ENCODE data around the gene NAPG.
"Not testable (repeated sequence)": the region's sequence is repeated elsewhere in the genome, so short reads cannot be mapped to it uniquely, and the experiment has no call there.

Gene NAPG

DNA sequence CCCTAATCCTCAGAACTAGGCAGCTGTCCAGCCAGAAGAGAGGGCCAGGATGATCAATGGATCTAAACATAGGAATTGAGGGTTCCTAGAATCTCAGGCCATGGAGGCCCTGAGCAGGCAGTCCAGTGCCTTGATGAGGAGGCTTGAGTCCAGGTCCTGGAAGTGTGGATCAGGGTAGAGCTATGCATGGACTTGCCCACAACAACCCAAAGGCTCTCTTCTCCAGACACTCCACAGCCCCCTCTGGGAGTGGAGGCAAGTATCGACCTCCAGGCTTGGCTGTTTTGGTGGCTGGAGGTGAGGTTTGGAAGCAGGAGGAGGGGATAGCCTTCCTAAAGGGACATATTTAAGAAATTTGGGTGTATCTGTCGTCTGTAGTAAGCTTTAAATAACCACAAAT is 45.7 kb downstream of the NAPG start:
- TF ChIP-seq, protein P1, sequence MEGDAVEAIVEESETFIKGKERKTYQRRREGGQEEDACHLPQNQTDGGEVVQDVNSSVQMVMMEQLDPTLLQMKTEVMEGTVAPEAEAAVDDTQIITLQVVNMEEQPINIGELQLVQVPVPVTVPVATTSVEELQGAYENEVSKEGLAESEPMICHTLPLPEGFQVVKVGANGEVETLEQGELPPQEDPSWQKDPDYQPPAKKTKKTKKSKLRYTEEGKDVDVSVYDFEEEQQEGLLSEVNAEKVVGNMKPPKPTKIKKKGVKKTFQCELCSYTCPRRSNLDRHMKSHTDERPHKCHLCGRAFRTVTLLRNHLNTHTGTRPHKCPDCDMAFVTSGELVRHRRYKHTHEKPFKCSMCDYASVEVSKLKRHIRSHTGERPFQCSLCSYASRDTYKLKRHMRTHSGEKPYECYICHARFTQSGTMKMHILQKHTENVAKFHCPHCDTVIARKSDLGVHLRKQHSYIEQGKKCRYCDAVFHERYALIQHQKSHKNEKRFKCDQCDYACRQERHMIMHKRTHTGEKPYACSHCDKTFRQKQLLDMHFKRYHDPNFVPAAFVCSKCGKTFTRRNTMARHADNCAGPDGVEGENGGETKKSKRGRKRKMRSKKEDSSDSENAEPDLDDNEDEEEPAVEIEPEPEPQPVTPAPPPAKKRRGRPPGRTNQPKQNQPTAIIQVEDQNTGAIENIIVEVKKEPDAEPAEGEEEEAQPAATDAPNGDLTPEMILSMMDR (IDR thresholded peaks at IDR 0.05; ENCODE audit: extremely low read depth, missing control alignments) = no peak
- no peak for DNase-seq (ENCODE audit: low spot score)

DNA sequence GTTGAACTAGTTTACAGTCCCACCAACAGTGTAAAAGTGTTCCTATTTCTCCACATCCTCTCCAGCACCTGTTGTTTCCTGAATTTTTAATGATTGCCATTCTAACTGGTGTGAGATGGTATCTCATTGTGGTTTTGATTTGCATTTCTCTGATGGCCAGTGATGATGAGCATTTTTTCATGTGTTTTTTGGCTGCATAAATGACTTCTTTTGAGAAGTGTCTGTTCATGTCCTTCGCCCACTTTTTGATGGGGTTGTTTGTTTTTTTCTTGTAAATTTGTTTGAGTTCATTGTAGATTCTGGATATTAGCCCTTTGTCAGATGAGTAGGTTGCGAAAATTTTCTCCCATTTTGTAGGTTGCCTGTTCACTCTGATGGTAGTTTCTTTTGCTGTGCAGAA is 47.4 kb downstream of the NAPG start:
- not testable (repeated sequence) for DNase-seq (ENCODE audit: low spot score)

DNA sequence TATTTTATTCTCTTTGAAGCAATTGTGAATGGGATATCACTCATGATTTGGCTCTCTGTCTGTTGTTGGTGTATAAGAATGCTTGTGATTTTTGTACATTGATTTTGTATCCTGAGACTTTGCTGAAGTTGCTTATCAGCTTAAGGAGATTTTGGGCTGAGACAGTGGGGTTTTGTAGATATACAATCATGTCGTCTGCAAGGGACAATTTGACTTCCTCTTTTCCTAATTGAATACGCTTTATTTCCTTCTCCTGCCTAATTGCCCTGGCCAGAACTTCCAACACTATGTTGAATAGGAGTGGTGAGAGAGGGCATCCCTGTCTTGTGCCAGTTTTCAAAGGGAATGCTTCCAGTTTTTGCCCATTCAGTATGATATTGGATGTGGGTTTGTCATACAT is 48.6 kb downstream of the NAPG start:
- not testable (repeated sequence) for DNase-seq (ENCODE audit: low spot score)

DNA sequence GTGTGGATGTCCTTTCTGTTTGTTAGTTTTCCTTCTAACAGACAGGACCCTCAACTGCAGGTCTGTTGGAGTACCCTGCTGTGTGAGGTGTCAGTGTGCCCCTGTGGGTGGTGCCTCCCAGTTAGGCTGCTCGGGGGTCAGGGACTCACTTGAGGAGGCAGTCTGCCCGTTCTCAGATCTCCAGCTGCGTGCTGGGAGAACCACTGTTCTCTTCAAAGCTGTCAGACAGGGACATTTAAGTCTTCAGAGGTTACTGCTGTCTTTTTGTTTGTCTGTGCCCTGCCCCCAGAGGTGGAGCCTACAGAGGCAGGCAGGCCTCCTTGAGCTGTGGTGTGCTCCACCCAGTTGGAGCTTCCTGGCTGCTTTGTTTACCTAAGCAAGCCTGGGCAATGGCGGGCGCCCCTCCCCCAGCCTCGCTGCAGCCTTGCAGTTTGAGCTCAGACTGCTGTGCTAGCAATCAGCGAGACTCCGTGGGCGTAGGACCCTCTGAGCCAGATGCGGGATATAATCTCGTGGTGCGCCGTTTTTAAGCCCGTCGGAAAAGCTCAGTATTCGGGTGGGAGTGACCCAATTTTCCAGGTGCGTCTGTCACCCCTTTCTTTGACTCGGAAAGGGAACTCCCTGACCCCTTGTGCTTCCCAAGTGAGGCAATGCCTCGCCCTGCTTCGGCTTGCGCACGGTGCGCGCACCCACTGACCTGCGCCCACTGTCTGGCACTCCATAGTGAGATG is 52.2 kb downstream of the NAPG start:
- not testable (repeated sequence) for DNase-seq (ENCODE audit: low spot score)

DNA sequence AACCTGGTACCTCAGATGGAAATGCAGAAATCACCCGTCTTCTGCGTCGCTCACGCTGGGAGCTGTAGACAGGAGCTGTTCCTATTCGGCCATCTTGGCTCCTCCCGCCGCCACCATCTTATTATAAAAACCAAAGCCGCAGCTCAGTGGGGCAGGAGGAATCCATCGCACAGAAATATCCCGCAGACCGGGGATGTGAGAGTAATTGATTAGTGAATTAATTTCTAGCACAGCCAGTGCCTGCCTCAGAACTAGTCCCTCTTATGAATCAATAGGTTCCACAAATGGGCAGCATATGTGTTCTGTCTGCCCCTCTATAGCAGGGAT is 52.7 kb downstream of the NAPG start:
- DNase-seq (ENCODE audit: low spot score) = not testable (repeated sequence)

DNA sequence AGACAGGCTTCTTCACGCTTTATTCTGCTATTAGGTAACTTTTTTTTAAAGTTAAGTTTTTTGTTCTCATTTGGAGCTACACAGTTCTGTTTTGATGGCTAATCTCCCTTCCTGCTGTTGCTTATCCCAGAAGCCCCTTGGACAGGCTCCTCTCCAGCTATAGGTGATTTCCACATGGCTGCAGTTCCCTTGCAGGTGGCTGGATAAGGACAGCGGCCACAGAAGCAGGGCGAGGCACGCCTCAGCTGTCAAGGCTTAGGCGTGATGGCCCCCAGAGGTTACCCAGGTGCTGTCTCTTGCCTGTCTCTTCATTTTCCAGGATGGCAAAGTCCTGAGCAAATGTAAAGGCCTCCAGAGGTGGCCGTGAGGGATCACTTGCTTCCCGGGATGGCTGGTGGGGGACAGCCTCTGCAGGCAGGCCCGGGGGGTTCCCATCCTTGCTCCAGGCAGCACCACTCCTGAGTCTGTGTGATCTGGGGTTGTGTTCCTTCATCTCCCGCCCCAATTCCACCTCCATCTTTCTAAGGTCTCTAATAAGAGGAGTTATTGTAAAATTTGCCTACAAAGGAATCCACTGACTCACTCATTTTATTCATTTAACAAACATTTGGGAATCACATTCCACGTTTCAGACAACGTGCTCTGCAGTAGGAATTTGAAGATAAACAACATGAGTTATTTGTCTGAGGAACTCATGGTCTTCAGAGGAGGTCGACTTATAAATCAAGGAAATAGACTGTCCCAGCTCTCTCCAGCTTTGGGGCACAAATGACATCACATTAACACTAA is 53.4 kb downstream of the NAPG start:
- DNase-seq (ENCODE audit: low spot score) = no peak
- TF ChIP-seq, protein P1 (IDR thresholded peaks at IDR 0.05; ENCODE audit: extremely low read depth, missing control alignments) = no peak

DNA sequence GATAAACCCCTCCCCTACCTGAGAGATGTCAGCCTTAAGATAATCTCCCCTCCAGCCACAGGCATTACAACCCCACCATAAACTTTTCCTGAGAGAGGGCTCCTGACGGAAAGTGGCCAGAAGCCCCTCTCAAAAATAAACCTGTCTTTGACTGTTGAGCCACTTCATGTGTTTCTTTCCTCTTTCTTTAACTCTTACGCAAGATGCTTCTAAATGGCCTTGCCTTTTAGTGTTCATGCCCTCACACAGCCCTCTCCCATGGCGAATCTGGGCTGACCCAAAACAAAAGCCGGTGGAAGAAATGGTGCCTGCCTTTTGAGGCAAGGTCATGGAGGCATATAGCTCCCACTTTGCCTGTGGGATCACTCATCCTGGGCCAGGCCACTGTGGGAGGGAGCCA is 54.4 kb downstream of the NAPG start:
- TF ChIP-seq, protein P1 (IDR thresholded peaks at IDR 0.05; ENCODE audit: extremely low read depth, missing control alignments) = no peak

DNA sequence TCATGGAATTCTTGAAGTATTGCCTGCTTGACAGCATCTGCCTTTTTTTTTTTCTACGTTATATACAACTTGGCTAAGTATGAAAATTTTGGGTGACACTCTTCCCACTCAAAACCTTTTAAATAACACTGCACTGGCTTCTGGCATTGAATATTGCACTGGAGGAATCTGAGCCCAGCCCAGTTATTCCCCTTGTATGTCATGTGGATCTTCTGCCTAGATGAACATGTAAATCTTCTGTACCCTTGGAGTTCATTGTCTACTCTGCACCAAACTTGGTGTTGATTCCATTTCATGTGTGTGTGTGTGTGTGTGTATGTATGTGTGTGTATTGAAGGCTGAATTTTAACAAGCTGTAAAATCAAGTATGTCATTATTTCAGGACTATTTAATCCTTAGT is 59.4 kb downstream of the NAPG start:
- no peak for DNase-seq (ENCODE audit: low spot score)
- TF ChIP-seq, protein P1 (IDR thresholded peaks at IDR 0.05; ENCODE audit: extremely low read depth, missing control alignments) = no peak

More for the DNA sequence above, 54.4 kb downstream of the NAPG start:
- no peak for DNase-seq (ENCODE audit: low spot score)

DNA sequence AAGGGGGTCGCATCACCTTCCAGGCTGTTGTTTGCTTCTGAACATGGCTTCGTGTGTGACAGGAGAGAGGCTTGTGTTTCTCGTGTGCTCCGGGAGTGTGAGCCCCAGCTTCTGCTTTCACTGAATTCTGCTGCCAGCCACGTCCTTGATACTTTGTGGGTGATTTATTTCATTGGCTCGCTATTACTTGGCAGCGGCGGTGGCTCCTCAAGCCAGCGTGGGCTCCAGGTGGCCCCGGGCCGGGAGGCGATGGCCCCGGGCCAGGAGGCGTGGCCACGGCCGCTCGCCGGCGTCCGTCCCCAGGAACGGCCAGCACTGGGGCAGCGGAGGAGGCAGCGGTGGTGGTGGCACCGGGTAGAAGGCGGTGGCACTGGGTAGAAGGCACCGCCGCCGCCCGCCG is 63.1 kb downstream of the NAPG start:
- DNase-seq (ENCODE audit: low spot score) = no peak
- TF ChIP-seq, protein P1 (IDR thresholded peaks at IDR 0.05; ENCODE audit: extremely low read depth, missing control alignments) = no peak

Measured in GM20000 (cell line).